SK-N-SH (cell line): ENCODE data around the gene STX1B.

ENCODE experiments used
- TF ChIP-seq, protein P1 (sequence below): fragments of 200-600 bp; sonication (generic); IDR thresholded peaks from 2 replicates; pipeline ENCODE4 v1.6.1; 2017; ENCODE audit warnings: antibody characterized with exemption, mild to moderate bottlenecking, moderate library complexity
- TF ChIP-seq, protein P2 (sequence below): fragments of 150-350 bp; IDR thresholded peaks from 2 replicates; pipeline ENCODE4 v1.6.1; 2017; ENCODE audit warnings: antibody characterized with exemption, low read length, low read depth, borderline replicate concordance

DNA sequence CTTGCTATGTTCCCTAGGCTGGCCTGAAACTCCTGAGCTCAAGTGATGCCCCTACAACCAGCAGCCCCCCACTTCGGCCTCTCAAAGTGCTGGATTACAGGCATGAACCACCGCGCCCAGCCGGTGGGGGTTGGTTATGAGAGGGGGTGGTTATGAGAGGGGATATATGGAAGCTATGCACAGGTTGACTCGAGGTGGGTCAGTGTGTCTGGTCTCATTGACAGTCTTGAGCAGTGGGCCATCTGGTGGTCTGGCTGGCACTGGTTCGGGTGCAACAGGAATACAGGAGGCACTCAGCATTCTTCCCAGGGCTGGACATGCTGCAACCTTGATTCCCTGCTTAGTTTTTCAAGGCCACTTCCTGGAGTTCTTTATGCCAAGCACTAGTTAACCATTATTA lies 5.6 kb upstream of the STX1B start:
- TF ChIP-seq, protein P1, sequence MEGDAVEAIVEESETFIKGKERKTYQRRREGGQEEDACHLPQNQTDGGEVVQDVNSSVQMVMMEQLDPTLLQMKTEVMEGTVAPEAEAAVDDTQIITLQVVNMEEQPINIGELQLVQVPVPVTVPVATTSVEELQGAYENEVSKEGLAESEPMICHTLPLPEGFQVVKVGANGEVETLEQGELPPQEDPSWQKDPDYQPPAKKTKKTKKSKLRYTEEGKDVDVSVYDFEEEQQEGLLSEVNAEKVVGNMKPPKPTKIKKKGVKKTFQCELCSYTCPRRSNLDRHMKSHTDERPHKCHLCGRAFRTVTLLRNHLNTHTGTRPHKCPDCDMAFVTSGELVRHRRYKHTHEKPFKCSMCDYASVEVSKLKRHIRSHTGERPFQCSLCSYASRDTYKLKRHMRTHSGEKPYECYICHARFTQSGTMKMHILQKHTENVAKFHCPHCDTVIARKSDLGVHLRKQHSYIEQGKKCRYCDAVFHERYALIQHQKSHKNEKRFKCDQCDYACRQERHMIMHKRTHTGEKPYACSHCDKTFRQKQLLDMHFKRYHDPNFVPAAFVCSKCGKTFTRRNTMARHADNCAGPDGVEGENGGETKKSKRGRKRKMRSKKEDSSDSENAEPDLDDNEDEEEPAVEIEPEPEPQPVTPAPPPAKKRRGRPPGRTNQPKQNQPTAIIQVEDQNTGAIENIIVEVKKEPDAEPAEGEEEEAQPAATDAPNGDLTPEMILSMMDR: no peak
- TF ChIP-seq, protein P2, sequence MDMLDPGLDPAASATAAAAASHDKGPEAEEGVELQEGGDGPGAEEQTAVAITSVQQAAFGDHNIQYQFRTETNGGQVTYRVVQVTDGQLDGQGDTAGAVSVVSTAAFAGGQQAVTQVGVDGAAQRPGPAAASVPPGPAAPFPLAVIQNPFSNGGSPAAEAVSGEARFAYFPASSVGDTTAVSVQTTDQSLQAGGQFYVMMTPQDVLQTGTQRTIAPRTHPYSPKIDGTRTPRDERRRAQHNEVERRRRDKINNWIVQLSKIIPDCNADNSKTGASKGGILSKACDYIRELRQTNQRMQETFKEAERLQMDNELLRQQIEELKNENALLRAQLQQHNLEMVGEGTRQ: no peak
